SJCRH30 (cell line): ENCODE measurements around the gene FAH. TPM values are rescaled to one million over a fixed set of nuclear protein-coding genes. Genes with fewer than 3 reads are reported as not detected.

Experiments
- DNase-seq, 2 experiments: peaks; one replicate each; pipeline ENCODE4 v3.0.0-alpha.2; 2015 to 2020
- H3K27ac ChIP-seq: fragments of 250-450 bp; sonication (Bioruptor Pico); 2 replicates; pipeline ENCODE4 v1.5.1; 2020; ENCODE audit warnings: mild to moderate bottlenecking, moderate library complexity
- H3K27me3 ChIP-seq: fragments of 250-450 bp; sonication (Bioruptor Pico); 2 replicates; pipeline ENCODE4 v1.5.1; 2020; ENCODE audit warnings: mild to moderate bottlenecking, moderate library complexity
- H3K36me3 ChIP-seq: fragments of 250-450 bp; sonication (Bioruptor Pico); 2 replicates; pipeline ENCODE4 v1.5.1; 2020; ENCODE audit warnings: mild to moderate bottlenecking, moderate library complexity
- H3K4me1 ChIP-seq: fragments of 250-450 bp; sonication (Bioruptor Pico); 2 replicates; pipeline ENCODE4 v1.5.1; 2020; ENCODE audit warnings: mild to moderate bottlenecking, moderate library complexity
- H3K4me3 ChIP-seq: fragments of 250-450 bp; sonication (Bioruptor Pico); 2 replicates; pipeline ENCODE4 v1.5.1; 2020; ENCODE audit warnings: mild to moderate bottlenecking, moderate library complexity
- H3K9me3 ChIP-seq: fragments of 250-450 bp; sonication (Bioruptor Pico); replicated peaks from 2 replicates; pipeline ENCODE4 v1.5.1; 2020; ENCODE audit warnings: mild to moderate bottlenecking, moderate library complexity
- total RNA-seq: library from RNA; depleted of rRNA; stranded (reverse); fragments of >200 nt; shearing (Covaris generic); gene quantifications from 2 replicates; pipeline ENCODE4 v1.2.3, GENCODE V29; 2014

Gene FAH
- total RNA-seq, 1 experiment from 2014 or later = 19.0 TPM

DNA sequence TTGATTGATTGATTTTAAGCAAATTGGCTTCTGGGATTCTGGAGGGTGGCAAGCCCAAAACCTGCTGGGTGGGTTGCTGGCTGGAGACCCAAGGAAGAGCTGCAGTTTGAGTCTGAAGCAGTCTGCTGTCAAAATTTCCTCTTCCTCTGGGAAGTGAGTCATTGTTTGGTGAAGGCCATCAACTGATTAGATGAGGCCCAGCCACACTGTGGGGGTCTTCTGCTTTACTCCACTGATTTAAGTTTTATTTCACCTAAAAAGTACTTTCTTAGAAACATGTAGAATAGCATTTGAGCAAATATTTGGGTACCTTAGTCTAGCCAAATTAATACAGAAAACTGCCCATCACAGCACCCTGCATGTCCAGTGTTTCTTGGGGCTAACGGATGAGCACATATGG is 33.8 kb downstream of the FAH start:
- H3K27me3 ChIP-seq = no peaks in the 10 kb centered on the region
- no peaks in the 10 kb centered on the region for H3K36me3 ChIP-seq
- no peaks in the 10 kb centered on the region for H3K9me3 ChIP-seq
- no peak overlapping the region for H3K4me3 ChIP-seq
- no peak overlapping the region for H3K27ac ChIP-seq
- no peak for DNase-seq
- peaks cover 35% of the 10 kb centered on the region for H3K4me1 ChIP-seq

- Histone ChIP-seq H3K4me3 (no peak overlapping the region), H3K27ac (no peak overlapping the region), H3K36me3 (no peaks in the 10 kb centered on the region), H3K4me1 (peaks cover 20% of the 10 kb centered on the region; the same call in 1 of the 2 replicates), H3K9me3 (no peaks in the 10 kb centered on the region), H3K27me3 (no peaks in the 10 kb centered on the region)
- peak; percentile 13 to 38 for DNase-seq
Observed at GRCh38 chr15:80188251-80188650, 35.5 kb downstream of the FAH start.

DNA sequence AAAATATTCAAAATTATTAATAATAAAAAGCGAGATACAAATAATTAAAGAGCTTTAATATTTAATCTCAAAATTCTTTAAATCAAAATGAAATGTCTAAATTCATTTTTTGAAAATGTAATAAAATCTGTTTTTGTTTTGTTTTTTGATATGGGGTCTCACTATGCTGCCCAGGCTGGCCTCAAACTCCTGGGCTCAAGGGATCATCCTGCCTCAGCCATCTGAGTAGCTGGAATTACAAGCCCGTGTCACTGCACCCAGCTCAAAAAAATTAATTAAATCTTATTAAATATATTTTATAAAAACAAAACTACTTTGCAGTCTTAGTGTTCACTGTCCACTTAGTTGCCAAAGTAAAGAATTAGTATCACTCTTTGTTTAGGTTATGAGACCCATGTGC is 38.4 kb downstream of the FAH start:
- Histone ChIP-seq H3K36me3 (no peaks in the 10 kb centered on the region), H3K4me1 (peaks cover 10% of the 10 kb centered on the region; the same call in 1 of the 2 replicates), H3K4me3 (no peak overlapping the region), H3K27ac (no peak overlapping the region), H3K9me3 (no peaks in the 10 kb centered on the region), H3K27me3 (no peaks in the 10 kb centered on the region)
- no peak for DNase-seq

DNA sequence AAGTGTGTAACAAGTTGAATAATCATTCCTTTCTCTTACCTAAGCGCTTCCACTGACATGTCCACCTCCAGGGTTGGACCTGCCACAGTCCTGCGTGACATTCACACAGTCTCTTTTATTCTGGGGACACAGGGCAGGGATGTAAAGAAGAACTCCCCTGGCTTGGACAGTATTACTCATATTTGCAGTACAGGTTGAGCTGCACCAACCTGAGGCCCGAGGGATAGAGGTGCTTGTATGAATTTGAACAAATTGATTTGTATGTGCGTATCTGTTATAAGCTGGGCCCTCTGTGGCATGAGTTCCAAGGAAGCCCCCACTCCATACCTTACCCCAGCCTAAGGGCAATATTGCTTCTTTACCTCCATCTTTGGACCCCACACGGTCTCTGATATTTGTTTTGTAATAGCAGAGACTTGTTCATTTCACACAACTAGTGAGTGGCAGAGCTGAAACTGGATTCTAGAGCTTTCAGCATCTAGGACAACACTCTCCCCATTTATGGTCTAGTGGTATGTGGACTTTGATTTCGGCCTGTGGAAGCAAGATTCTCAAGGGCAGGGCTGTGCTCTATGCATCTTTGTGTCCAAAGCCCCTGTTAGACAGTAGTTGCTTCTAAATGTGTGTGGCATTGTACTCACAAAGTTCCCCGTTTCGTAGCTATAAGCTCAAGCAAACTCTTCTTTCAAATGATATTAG is 39.2 kb downstream of the FAH start:
- no peak for DNase-seq
- Histone ChIP-seq H3K27ac (no peak overlapping the region), H3K4me1 (peaks cover 10% of the 10 kb centered on the region; the same call in 1 of the 2 replicates), H3K36me3 (no peaks in the 10 kb centered on the region), H3K27me3 (no peaks in the 10 kb centered on the region), H3K9me3 (no peaks in the 10 kb centered on the region), H3K4me3 (no peak overlapping the region)

DNA sequence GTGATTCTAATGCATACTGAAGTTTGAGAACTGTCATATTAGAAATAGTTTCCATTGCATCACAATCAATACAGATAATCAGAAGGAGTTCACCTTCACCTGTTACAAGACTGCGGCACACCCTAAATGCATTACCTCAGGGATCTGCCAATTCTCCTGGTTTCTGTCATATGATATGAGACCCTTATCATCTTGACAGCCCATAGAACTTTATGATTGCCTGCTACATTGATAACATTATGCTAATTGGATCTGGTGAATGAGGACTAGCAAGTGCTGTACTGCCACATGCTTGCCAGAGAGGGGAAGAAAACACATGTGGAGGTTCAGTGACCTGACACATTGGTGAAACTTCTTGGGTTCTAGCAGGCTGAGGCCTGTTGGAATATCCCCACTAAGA is 41.4 kb downstream of the FAH start:
- no peaks in the 10 kb centered on the region for H3K36me3 ChIP-seq
- H3K27ac ChIP-seq = no peak overlapping the region
- no peak overlapping the region for H3K4me3 ChIP-seq
- no peaks in the 10 kb centered on the region for H3K27me3 ChIP-seq
- no peak for DNase-seq
- H3K9me3 ChIP-seq = no peaks in the 10 kb centered on the region
- no peaks in the 10 kb centered on the region for H3K4me1 ChIP-seq

GRCh38 chr15:80194914-80195313 is 42.1 kb downstream of the FAH start:
- no peak for DNase-seq
- no peaks in the 10 kb centered on the region for H3K36me3 ChIP-seq
- H3K27me3 ChIP-seq = no peaks in the 10 kb centered on the region
- H3K4me1 ChIP-seq = no peaks in the 10 kb centered on the region
- H3K4me3 ChIP-seq = no peak overlapping the region
- H3K9me3 ChIP-seq = no peaks in the 10 kb centered on the region
- no peak overlapping the region for H3K27ac ChIP-seq

DNA sequence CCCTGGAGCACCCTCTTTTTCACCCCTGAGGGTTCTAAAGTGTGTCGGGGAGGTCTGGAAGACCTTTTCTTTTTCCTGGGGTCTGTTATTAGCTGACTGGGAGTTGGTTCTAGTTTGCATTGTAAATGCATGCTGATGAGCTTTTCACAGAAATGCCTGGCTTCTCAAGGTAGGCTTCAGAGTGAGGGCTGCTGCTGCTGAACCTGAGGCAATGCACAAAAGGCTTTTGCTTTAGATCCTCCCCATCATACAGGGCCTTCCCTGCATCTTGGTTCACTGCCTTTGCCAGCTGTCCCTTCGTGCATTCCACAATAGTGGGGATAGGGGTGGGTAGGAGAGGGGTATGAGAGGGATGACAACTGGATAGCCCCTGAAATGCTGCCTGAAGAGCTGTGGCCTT is 46.6 kb downstream of the FAH start:
- no peaks in the 10 kb centered on the region for H3K27me3 ChIP-seq
- no peak overlapping the region for H3K27ac ChIP-seq
- no peaks in the 10 kb centered on the region for H3K4me1 ChIP-seq
- no peaks in the 10 kb centered on the region for H3K36me3 ChIP-seq
- H3K4me3 ChIP-seq = no peak overlapping the region
- no peaks in the 10 kb centered on the region for H3K9me3 ChIP-seq
- DNase-seq = no peak

DNA sequence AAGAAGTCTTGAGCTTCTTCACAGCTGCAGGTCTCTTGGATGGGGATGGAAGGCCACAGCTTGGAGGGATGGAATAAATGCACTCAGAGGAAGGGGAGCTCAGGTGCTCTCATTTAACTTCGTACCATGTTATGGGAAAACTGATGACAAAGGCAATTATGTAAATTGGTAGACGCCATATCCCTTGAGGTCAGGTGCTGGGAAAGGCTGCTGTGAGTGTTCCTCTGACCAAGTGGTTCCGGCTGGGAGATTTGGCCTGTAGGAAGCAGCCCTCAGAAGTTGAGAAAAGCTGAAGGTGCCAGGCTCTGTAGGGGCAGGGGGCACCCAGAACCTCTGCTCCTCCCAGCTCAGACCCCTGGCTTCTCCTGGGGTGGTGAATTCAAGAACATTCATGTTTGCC is 47.1 kb downstream of the FAH start:
- H3K36me3 ChIP-seq = no peaks in the 10 kb centered on the region
- H3K4me3 ChIP-seq = no peak overlapping the region
- no peaks in the 10 kb centered on the region for H3K27me3 ChIP-seq
- DNase-seq = no peak
- no peak overlapping the region for H3K27ac ChIP-seq
- no peaks in the 10 kb centered on the region for H3K9me3 ChIP-seq
- no peaks in the 10 kb centered on the region for H3K4me1 ChIP-seq

GRCh38 chr15:80201256-80202015 is 48.6 kb downstream of the FAH start:
- no peaks in the 10 kb centered on the region for H3K36me3 ChIP-seq
- H3K9me3 ChIP-seq = no peaks in the 10 kb centered on the region
- H3K27ac ChIP-seq = no peak overlapping the region
- H3K4me1 ChIP-seq = no peaks in the 10 kb centered on the region
- no peaks in the 10 kb centered on the region for H3K27me3 ChIP-seq
- no peak for DNase-seq
- no peak overlapping the region for H3K4me3 ChIP-seq

DNA sequence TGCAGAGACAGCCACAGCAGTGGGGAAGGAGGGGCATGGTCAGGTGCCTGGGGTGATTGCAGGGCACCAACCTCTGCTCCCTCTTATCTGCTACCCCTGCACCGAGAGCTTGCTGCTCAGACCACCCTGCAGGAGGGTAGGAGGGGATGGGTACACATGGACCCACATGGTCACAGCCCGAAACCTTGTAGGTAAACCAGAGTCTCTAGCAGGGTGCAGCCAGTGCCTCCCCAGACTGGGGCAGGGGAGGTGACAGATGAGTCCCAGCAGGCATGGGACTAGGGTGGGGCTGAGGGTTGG is 49.2 kb downstream of the FAH start:
- Histone ChIP-seq H3K27me3 (no peaks in the 10 kb centered on the region), H3K27ac (no peak overlapping the region), H3K4me3 (no peak overlapping the region), H3K36me3 (no peaks in the 10 kb centered on the region), H3K9me3 (no peaks in the 10 kb centered on the region), H3K4me1 (no peaks in the 10 kb centered on the region)
- no peak for DNase-seq

GRCh38 chr15:80202641-80203360 is 50.0 kb downstream of the FAH start:
- Histone ChIP-seq H3K27ac (no peak overlapping the region), H3K9me3 (no peaks in the 10 kb centered on the region), H3K36me3 (no peaks in the 10 kb centered on the region), H3K4me1 (no peaks in the 10 kb centered on the region), H3K27me3 (no peaks in the 10 kb centered on the region), H3K4me3 (no peak overlapping the region)
- DNase-seq = no peak

DNA sequence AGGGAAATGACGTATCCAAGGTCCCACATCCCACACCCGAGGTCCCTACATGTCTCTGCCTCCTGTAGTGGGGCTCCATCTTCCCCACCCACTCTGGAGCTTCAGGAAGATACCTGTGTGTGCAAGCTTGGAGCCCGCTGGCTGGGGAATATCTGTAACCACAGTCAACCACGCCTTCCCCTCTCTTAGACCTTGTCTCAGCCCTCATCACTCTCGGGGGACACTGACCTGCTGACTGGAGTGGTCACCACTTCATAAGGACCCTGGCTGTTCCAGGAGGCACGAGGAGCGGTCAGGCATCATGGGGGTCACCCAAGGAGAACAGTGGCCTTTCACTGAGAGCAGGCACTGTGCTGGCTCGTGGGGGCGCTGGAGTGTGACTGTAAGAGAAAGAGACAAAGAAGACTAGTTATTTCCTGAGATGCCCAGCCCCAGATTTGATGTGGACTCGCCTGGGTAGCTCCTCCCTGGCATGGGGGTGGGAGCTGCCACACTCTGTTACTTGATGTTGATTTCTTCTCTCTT is 50.6 kb downstream of the FAH start:
- no peak for DNase-seq

DNA sequence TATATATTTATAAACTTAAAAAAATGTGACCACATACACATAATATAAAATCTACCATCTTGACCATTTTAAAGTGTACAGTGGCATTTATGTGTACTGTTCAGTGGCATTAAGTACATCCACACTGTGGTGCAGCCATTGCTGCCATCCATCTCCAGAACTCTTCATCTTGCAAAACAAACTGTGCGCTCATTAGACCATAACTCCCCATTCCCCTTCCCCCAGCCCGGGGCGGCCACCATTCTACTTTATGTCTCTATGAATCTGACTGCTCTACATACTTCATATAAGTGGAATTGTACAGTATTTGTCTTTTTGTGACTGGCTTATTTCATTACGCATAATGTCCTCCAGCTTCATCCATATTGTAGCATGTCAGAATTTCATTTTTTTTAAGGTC is 51.4 kb downstream of the FAH start:
- Histone ChIP-seq H3K27me3 (no peaks in the 10 kb centered on the region), H3K4me1 (no peaks in the 10 kb centered on the region)
- no peak for DNase-seq

More for the DNA sequence above, 50.6 kb downstream of the FAH start:
- Histone ChIP-seq H3K9me3 (no peaks in the 10 kb centered on the region), H3K27me3 (no peaks in the 10 kb centered on the region), H3K27ac (no peak overlapping the region), H3K4me3 (no peak overlapping the region), H3K36me3 (no peaks in the 10 kb centered on the region), H3K4me1 (no peaks in the 10 kb centered on the region)

GRCh38 chr15:80207887-80208286 is 55.1 kb downstream of the FAH start:
- H3K27ac ChIP-seq = no peak overlapping the region
- no peaks in the 10 kb centered on the region for H3K27me3 ChIP-seq
- no peak for DNase-seq
- no peaks in the 10 kb centered on the region for H3K36me3 ChIP-seq
- H3K4me1 ChIP-seq = no peaks in the 10 kb centered on the region
- no peaks in the 10 kb centered on the region for H3K9me3 ChIP-seq
- no peak overlapping the region for H3K4me3 ChIP-seq

More for the DNA sequence above, 51.4 kb downstream of the FAH start:
- Histone ChIP-seq H3K36me3 (no peaks in the 10 kb centered on the region), H3K4me3 (no peak overlapping the region), H3K9me3 (no peaks in the 10 kb centered on the region), H3K27ac (no peak overlapping the region)
